ENCODE measurements around the gene SMO.
"Not testable (repeated sequence)": the region's sequence is repeated elsewhere in the genome, so short reads cannot be mapped to it uniquely, and the experiment has no call there.

The SMO gene

DNA sequence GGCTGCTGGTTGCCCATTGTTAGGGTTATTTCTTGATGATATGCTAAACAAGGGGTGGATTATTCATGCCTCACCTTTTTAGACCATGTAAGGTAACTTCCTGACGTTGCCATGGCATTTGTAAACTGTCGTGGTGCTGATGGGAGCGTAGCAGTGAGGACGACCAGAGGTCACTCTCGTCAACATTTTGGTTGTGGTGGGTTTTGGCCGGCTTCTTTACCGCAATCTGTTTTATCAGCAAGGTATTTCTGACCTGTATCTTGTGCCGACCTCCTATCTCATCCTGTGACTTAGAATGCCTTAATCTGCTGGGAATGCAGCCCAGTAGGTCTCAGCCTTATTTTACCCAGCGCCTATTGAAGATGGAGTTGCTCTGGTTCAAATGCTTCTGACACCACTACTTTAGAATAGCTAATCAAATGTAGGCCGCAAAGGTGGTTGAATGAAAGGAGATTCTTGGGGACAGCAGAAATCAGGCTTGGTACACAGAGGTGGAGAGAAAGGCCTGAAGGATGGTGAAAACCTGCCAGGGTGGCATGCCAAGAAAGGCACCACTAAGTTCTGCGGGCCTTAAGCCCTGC is 17.9 kb upstream of the SMO start:
- DNase-seq (ENCODE audit: extremely low read depth, insufficient read length) = no peak
- Histone ChIP-seq H3K4me3 (replicated peaks; ENCODE audit: low read depth, low read length) (no peak overlapping the region), H3K27me3 (replicated peaks; ENCODE audit: control insufficient read depth, insufficient read depth, low read length) (no peaks in the 10 kb centered on the region), H3K36me3 (ENCODE audit: control insufficient read depth, insufficient read depth, low read length) (peaks cover 18% of the 10 kb centered on the region)
- TF ChIP-seq, protein P1, sequence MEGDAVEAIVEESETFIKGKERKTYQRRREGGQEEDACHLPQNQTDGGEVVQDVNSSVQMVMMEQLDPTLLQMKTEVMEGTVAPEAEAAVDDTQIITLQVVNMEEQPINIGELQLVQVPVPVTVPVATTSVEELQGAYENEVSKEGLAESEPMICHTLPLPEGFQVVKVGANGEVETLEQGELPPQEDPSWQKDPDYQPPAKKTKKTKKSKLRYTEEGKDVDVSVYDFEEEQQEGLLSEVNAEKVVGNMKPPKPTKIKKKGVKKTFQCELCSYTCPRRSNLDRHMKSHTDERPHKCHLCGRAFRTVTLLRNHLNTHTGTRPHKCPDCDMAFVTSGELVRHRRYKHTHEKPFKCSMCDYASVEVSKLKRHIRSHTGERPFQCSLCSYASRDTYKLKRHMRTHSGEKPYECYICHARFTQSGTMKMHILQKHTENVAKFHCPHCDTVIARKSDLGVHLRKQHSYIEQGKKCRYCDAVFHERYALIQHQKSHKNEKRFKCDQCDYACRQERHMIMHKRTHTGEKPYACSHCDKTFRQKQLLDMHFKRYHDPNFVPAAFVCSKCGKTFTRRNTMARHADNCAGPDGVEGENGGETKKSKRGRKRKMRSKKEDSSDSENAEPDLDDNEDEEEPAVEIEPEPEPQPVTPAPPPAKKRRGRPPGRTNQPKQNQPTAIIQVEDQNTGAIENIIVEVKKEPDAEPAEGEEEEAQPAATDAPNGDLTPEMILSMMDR (IDR thresholded peaks at IDR 0.05; ENCODE audit: insufficient read depth, low read length, poor library complexity, severe bottlenecking) = no peak

DNA sequence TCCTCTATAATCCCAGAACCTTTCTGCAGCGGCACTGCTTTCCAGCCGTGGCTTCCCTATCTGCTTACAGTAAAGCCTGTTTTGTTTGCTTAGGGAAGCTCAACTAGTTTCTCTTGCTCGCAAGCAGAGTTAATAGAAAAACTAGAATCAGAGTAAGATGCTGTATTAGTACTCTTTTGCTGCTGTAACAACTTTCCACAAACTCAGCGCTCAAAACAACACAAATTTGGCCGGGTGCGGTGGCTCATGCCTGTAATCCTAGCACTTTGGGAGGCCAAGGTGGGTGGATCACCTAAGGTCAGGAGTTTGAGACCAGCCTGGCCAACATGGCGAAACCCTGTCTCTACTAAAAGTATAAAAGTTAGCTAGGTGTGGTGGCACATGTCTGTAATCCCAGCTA is 14.6 kb upstream of the SMO start:
- not testable (repeated sequence) for H3K27me3 ChIP-seq (replicated peaks; ENCODE audit: control insufficient read depth, insufficient read depth, low read length)

DNA sequence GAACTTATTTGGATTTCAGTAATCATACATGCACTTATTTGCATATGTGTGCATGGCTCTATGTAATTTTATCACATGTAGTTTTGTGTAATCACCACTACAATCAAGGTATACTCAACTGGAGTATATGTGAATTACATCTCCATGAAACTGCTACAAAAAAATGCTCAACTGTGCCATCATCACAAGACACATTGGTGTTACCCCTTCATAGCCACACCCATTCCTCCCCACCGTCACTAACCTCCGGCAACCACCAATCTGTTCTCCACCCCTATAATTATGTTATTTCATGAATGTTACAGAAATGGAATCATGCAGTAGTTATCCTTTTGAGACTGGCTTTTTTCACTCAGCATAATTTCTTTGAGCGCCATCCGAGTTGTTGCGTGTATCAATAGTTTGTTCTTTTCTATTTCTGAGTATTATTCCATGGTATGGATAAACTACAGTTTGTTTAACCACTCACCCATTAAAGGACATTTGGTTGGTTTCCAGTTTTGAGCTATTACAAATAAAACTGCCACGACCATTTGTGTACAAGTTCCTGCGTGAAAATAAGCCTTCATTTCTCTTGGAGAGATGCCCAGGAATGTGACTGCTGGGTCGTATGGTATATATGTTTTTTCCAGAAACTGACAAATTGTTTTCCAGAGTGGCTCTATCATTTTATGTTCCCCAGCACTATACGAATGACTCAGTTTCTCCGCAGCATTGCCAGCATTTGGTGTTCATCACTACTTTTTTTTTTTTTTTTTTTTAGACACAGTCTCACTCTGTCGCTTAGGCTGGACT is 11.3 kb upstream of the SMO start:
- TF ChIP-seq, protein P1 (IDR thresholded peaks at IDR 0.05; ENCODE audit: insufficient read depth, low read length, poor library complexity, severe bottlenecking) = no peak
- DNase-seq (ENCODE audit: extremely low read depth, insufficient read length) = no peak
- Histone ChIP-seq H3K36me3 (ENCODE audit: control insufficient read depth, insufficient read depth, low read length) (no peaks in the 10 kb centered on the region), H3K27me3 (replicated peaks; ENCODE audit: control insufficient read depth, insufficient read depth, low read length) (no peaks in the 10 kb centered on the region), H3K4me3 (replicated peaks; ENCODE audit: low read depth, low read length) (no peak overlapping the region)

More for the DNA sequence above, 14.6 kb upstream of the SMO start:
- not testable (repeated sequence) for DNase-seq (ENCODE audit: extremely low read depth, insufficient read length); H3K4me3 ChIP-seq (replicated peaks; ENCODE audit: low read depth, low read length); H3K36me3 ChIP-seq (ENCODE audit: control insufficient read depth, insufficient read depth, low read length)

DNA sequence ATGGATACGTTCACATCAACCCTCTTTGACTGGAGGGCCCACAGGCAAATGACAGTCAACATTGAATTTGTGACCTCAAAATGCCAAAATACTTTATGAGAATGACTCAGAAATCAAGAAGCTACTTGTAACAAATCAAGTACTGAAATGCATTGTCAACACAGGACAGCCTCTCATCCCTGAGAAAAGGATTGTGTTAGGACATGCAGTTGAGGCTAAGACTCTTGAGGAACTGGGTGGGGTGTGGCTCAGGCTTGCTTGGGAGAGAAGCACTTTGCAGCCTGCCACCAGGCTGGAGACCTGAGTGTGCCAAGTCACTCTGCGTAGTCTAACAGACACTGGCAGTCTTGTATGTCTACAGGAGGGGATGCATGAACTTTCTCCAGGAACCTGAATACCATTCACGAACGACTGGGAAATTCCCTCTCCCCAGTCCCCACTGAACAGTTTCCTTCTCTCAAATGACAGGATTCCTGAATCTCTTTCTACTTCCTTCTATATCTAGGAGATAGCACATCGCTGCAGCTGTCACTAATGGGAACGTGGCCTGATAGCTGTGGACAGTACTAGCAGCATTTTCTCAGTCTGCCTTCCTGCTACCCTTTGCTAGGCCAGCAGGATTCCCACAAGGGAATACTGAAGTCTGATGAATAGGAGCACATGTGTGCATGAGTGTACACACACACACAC is 3.3 kb upstream of the SMO start:
- H3K36me3 ChIP-seq (ENCODE audit: control insufficient read depth, insufficient read depth, low read length) = no peaks in the 10 kb centered on the region
- H3K27me3 ChIP-seq (replicated peaks; ENCODE audit: control insufficient read depth, insufficient read depth, low read length) = no peaks in the 10 kb centered on the region
- TF ChIP-seq, protein P1 (IDR thresholded peaks at IDR 0.05; ENCODE audit: insufficient read depth, low read length, poor library complexity, severe bottlenecking) = no peak
- no peak overlapping the region for H3K4me3 ChIP-seq (replicated peaks; ENCODE audit: low read depth, low read length)
- DNase-seq (ENCODE audit: extremely low read depth, insufficient read length) = no peak

DNA sequence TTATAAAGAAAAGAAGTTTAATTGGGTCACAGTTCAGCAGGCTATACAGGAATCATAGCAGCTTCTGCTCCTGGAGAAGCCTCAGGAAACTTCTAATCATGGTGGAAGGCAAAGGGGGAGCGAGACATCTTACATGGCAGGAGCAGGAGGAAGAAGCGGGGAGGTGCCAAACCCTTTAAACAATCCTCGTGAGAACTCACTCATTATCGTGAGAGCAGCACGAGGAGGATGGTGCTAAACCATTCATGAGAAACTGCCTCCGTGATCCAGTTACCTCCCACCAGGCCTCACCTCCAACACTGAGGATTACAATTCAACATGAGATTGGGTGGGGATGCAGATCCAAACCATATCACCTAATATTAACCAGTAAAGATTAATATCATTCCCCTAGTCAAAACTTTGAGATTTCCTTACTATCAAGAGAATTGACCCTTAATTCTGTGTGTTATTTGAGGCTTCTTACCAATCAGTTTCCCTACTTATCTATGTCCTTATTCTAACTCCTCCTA is 1.6 kb upstream of the SMO start:
- TF ChIP-seq, protein P1 (IDR thresholded peaks at IDR 0.05; ENCODE audit: insufficient read depth, low read length, poor library complexity, severe bottlenecking) = no peak
- DNase-seq (ENCODE audit: extremely low read depth, insufficient read length) = no peak
- no peak overlapping the region for H3K4me3 ChIP-seq (replicated peaks; ENCODE audit: low read depth, low read length)
- no peaks in the 10 kb centered on the region for H3K36me3 ChIP-seq (ENCODE audit: control insufficient read depth, insufficient read depth, low read length)
- no peaks in the 10 kb centered on the region for H3K27me3 ChIP-seq (replicated peaks; ENCODE audit: control insufficient read depth, insufficient read depth, low read length)
